ENCODE results near the gene DTD1. TPM values are rescaled to one million over a fixed set of nuclear protein-coding genes. Genes with fewer than 3 reads are reported as not detected.

The DTD1 gene
- total and polyA plus RNA-seq, 9 donors: 11.9 to 22.9 (median 17.6) TPM

DNA sequence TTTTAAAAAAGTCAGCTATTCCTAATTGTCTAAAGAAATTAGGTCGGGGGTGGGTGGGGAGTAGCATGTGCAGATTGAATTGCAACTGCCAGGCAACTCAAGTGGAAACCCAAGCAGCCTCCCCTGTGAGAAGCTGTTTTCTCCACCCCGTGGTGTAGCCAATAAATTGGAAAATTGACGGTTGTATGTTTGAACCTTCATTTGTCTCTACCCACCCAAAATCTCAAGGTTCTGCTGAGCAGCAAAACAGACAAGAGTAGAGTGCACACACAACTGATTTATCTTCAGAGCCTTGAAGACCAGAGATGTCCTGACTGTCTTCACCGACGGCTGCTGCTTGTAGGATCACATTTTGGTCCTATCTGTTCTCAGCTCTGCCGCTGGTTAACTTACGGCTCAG lies 88.5 kb downstream of the DTD1 start:
- Histone ChIP-seq H3K4me3 (ENCODE audit: low read length) (no peak overlapping the region), H3K4me1 (ENCODE audit: control insufficient read depth, insufficient read depth, low read length) (no peaks in the 10 kb centered on the region), H3K36me3 (ENCODE audit: control insufficient read depth, insufficient read depth, low read length) (no peaks in the 10 kb centered on the region), H3K27me3 (ENCODE audit: control insufficient read depth, insufficient read depth, low read length) (no peaks in the 10 kb centered on the region), H3K9me3 (replicated peaks; ENCODE audit: control insufficient read depth, low read depth, low read length) (no peaks in the 10 kb centered on the region), H3K27ac (ENCODE audit: low read length) (no peak overlapping the region)
- no peak for DNase-seq
- 70% methylated on average over 2 of the region's 7 CpGs for WGBS (ENCODE audit: insufficient coverage)

DNA sequence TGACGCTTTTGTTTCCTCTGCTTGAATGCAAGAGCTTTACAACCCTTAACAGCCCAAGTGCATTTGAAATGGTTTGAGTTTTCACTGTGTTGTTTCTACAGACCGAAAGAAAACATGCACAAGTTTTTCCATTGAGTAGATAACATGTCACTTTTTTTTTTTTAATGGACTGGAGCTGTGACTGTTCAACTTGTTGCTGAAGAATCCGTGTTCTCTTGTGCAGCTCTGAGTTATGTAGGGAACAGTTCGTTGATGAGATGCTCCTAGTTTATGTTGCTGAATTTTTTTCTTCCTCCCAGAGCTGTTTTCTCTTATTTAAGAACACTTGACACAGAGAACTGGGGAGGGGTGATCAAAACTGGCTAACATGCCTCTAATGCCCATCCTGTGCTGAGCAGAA lies 89.3 kb downstream of the DTD1 start:
- no CpG with 5 or more reads among the region's 4 CpGs for WGBS (ENCODE audit: insufficient coverage)

DNA sequence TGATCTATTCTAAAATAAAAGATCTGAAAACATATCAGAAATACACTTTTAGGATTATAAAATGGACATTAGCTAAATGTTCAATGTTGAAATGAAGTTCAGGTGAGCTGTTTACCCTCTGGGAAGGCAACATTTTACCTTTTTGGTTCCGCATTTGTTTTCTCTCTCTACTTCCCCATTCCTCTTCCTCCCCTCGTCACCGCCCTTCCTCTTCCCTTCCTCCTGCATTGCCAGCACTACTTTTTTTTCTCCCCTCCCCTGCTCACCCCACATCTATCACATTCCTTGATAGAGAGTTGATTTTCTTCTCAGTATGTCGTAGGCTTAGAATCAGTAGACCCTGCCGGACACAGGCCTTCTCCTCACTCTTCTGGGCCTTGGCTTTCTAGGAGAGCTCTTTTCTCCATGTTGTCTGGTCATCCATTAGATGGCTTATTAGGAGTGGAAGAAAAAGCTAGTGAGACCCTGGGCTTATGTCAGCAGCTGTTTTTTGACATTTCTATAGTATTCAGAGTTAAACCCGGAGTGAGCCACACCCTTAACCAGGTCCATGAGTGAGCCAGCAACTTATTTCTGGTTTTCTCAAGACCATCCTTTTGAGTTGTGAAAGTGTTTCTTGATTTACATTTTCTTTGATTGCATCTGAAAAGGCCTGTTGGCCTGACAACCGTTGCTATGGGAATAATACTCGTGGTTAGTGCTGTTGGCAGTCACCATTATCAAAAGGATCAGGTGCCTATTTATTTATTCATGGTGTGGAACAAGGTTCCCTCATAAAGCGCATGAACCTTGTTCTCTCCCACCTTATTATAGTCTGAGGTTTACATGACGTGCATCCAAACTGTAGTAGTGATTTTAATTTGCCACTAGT lies 90.9 kb downstream of the DTD1 start:
- 70% methylated on average over 3 of the region's 10 CpGs for WGBS (ENCODE audit: insufficient coverage)
- Histone ChIP-seq H3K4me3 (ENCODE audit: low read length) (no peak overlapping the region), H3K9me3 (replicated peaks; ENCODE audit: control insufficient read depth, low read depth, low read length) (no peaks in the 10 kb centered on the region), H3K36me3 (ENCODE audit: control insufficient read depth, insufficient read depth, low read length) (no peaks in the 10 kb centered on the region), H3K4me1 (ENCODE audit: control insufficient read depth, insufficient read depth, low read length) (no peaks in the 10 kb centered on the region), H3K27me3 (ENCODE audit: control insufficient read depth, insufficient read depth, low read length) (no peaks in the 10 kb centered on the region), H3K27ac (ENCODE audit: low read length) (no peak overlapping the region)
- no peak for DNase-seq

More for the DNA sequence above, 89.3 kb downstream of the DTD1 start:
- H3K27ac ChIP-seq (ENCODE audit: low read length): no peak overlapping the region
- no peaks in the 10 kb centered on the region for H3K9me3 ChIP-seq (replicated peaks; ENCODE audit: control insufficient read depth, low read depth, low read length)
- H3K27me3 ChIP-seq (ENCODE audit: control insufficient read depth, insufficient read depth, low read length): no peaks in the 10 kb centered on the region
- no peaks in the 10 kb centered on the region for H3K4me1 ChIP-seq (ENCODE audit: control insufficient read depth, insufficient read depth, low read length)
- DNase-seq: no peak
- H3K36me3 ChIP-seq (ENCODE audit: control insufficient read depth, insufficient read depth, low read length): no peaks in the 10 kb centered on the region
- H3K4me3 ChIP-seq (ENCODE audit: low read length): no peak overlapping the region

DNA sequence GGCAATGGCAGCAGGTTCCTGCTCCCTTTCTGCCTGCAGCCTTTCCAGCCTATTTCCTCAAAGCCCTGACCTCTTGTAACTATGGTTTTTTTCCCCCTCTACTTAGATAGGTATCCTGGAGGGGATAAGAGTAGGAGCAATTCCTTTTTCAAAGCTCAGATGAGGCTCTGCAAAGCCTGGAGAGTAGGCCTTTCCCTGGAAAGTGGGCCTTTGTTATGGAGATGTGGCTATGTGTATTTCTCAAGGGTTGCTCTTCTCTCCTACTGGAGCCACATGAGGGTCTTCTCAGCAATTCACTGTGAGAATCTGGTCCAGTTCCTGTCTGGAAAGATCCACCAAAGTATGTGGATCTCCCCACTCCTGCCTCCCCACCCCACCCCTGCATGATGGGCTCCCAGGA lies 96.0 kb downstream of the DTD1 start:
- Histone ChIP-seq H3K4me3 (ENCODE audit: low read length) (no peak overlapping the region), H3K9me3 (replicated peaks; ENCODE audit: control insufficient read depth, low read depth, low read length) (no peaks in the 10 kb centered on the region), H3K27me3 (ENCODE audit: control insufficient read depth, insufficient read depth, low read length) (no peaks in the 10 kb centered on the region), H3K36me3 (ENCODE audit: control insufficient read depth, insufficient read depth, low read length) (no peaks in the 10 kb centered on the region), H3K27ac (ENCODE audit: low read length) (no peak overlapping the region), H3K4me1 (ENCODE audit: control insufficient read depth, insufficient read depth, low read length) (no peaks in the 10 kb centered on the region)
- no peak for DNase-seq

DNA sequence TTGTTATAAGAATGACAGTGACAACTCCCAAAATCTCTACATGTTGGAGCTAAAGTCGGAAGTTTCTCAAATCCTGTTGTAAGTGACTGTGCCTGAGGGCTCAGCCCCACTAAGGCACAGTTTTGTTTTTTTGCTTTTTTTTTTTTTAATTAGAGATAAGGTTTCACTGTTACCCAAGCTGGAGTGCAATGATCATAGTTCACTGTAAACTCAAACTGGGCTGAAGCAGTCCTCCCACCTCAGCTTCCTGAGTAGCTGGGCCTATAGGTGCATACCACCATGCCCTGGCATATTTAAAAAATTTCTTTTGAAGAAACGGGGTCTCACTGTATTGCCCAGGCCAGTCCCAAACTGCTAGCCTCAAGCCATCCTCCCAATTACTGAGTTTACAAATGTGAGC lies 96.9 kb downstream of the DTD1 start:
- no CpG with 5 or more reads among the region's 2 CpGs for WGBS (ENCODE audit: insufficient coverage)
- Histone ChIP-seq H3K4me1 (ENCODE audit: control insufficient read depth, insufficient read depth, low read length) (no peaks in the 10 kb centered on the region), H3K9me3 (replicated peaks; ENCODE audit: control insufficient read depth, low read depth, low read length) (no peaks in the 10 kb centered on the region), H3K4me3 (ENCODE audit: low read length) (no peak overlapping the region), H3K27me3 (ENCODE audit: control insufficient read depth, insufficient read depth, low read length) (no peaks in the 10 kb centered on the region), H3K36me3 (ENCODE audit: control insufficient read depth, insufficient read depth, low read length) (no peaks in the 10 kb centered on the region), H3K27ac (ENCODE audit: low read length) (no peak overlapping the region)
- DNase-seq: no peak

DNA sequence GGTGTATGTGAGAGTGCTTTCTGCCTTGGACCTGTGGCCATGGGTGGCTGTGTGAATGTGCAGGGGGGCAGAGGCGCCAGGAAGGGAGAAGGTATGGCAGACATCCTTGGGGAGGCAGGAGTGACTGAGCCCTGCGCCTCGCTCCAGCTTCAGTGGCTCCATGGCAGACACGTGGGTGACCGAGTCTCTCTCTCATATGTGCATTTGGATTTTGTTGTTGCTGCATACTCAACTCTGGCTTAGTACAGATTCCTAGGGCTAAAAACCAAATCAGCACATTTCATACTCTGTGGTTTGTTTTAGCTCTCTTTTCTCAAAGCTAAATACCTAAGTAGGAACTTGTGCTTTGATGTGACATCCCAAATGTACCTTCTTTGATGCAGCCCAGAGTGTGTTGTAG lies 97.6 kb downstream of the DTD1 start:
- Histone ChIP-seq H3K4me1 (ENCODE audit: control insufficient read depth, insufficient read depth, low read length) (no peaks in the 10 kb centered on the region), H3K27ac (ENCODE audit: low read length) (no peak overlapping the region), H3K36me3 (ENCODE audit: control insufficient read depth, insufficient read depth, low read length) (no peaks in the 10 kb centered on the region), H3K4me3 (ENCODE audit: low read length) (no peak overlapping the region), H3K27me3 (ENCODE audit: control insufficient read depth, insufficient read depth, low read length) (no peaks in the 10 kb centered on the region), H3K9me3 (replicated peaks; ENCODE audit: control insufficient read depth, low read depth, low read length) (no peaks in the 10 kb centered on the region)
- DNase-seq: no peak
- 93% methylated on average over 5 of the region's 5 CpGs for WGBS (ENCODE audit: insufficient coverage)

DNA sequence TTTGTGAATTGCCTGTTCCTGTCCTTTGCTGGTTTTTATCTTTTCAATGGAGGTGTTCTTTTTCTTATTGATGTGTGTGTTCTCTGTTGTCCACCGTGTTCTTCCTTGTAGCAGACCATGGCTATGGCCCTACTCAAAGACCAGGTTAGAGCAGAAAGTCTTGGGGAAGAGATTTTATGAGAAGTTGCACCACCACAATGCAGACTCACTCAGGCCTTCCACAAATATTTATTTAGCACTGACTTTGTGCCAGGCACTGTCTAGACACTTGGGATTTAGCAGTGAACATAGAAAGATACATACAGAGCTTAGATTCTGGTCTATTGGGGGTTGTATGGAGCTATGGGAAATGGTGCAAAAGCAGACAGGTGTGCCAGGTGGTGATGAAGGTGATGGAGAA lies 98.8 kb downstream of the DTD1 start:
- no peak overlapping the region for H3K4me3 ChIP-seq (ENCODE audit: low read length)
- WGBS (ENCODE audit: insufficient coverage): no CpG with 5 or more reads among the region's 1 CpG

DNA sequence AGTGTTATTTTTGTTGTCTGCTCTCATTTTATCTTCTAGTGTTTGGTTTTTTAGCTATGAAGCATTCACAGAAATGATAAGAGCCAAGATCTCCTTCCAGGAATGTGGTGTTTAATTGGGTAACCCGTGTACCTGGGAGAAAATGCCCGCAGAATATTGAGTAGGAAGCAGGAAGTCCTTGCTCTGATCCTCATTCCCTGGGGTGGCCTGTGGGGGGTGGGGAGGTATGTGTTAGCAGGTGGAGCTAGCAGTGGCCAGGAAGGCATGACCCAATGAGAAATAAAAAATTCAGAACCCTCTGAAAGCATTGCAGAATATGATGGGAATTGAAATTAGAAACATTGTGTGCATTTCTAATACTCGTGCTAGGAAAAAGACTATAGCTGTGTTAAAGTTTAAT lies 100.8 kb downstream of the DTD1 start:
- H3K27ac ChIP-seq (ENCODE audit: low read length): no peak overlapping the region
- no peaks in the 10 kb centered on the region for H3K4me1 ChIP-seq (ENCODE audit: control insufficient read depth, insufficient read depth, low read length)
- no peak overlapping the region for H3K4me3 ChIP-seq (ENCODE audit: low read length)
- no peaks in the 10 kb centered on the region for H3K27me3 ChIP-seq (ENCODE audit: control insufficient read depth, insufficient read depth, low read length)
- DNase-seq: no peak
- H3K9me3 ChIP-seq (replicated peaks; ENCODE audit: control insufficient read depth, low read depth, low read length): no peaks in the 10 kb centered on the region
- WGBS (ENCODE audit: insufficient coverage): 62% methylated on average over 3 of the region's 3 CpGs
- H3K36me3 ChIP-seq (ENCODE audit: control insufficient read depth, insufficient read depth, low read length): no peaks in the 10 kb centered on the region

More for the DNA sequence above, 98.8 kb downstream of the DTD1 start:
- Histone ChIP-seq H3K27me3 (ENCODE audit: control insufficient read depth, insufficient read depth, low read length) (no peaks in the 10 kb centered on the region), H3K36me3 (ENCODE audit: control insufficient read depth, insufficient read depth, low read length) (no peaks in the 10 kb centered on the region), H3K4me1 (ENCODE audit: control insufficient read depth, insufficient read depth, low read length) (no peaks in the 10 kb centered on the region), H3K9me3 (replicated peaks; ENCODE audit: control insufficient read depth, low read depth, low read length) (no peaks in the 10 kb centered on the region), H3K27ac (ENCODE audit: low read length) (no peak overlapping the region)
- no peak for DNase-seq

DNA sequence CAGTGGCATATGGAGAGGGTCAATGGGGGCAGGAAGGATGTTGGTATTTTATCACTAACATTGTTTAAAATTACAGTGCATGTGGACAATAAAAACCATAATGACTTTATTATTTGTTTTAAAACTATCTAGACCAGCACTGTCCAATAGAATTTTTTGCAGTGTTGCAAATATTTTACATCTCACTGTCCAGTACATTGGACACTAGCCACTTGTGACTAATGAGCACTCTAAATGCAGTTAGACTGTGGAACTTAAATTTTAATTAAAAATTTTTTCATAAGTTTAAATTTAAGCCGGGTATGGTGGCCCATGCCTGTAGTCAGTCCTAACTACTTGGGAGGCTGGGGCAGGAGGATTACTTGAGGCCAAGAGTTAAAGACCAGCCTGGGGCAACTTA lies 101.7 kb downstream of the DTD1 start:
- WGBS (ENCODE audit: insufficient coverage): no CpG with 5 or more reads among the region's 1 CpG

DNA sequence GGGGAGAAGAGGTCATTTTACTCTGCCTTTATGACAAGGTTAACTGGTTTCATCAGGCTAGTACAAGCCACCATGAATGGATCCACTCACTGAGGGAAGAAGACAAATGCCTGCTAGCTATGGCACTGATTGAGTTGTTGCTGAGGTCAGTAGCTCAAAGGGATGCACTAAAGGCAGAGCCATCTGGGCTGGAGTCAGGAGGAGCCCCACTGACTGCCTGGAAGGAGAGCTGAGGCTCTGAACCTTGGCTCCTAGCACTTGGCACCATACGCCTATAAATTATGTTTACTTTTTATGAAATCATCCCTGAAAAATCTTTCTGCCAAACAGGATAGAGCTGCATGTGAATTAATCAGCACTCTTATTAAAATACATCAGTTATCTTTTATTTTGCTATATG lies 104.6 kb downstream of the DTD1 start:
- no peak overlapping the region for H3K27ac ChIP-seq (ENCODE audit: low read length)
- DNase-seq: peak; percentile 10
- no peaks in the 10 kb centered on the region for H3K27me3 ChIP-seq (ENCODE audit: control insufficient read depth, insufficient read depth, low read length)
- H3K9me3 ChIP-seq (replicated peaks; ENCODE audit: control insufficient read depth, low read depth, low read length): no peaks in the 10 kb centered on the region
- H3K36me3 ChIP-seq (ENCODE audit: control insufficient read depth, insufficient read depth, low read length): no peaks in the 10 kb centered on the region
- H3K4me1 ChIP-seq (ENCODE audit: control insufficient read depth, insufficient read depth, low read length): no peaks in the 10 kb centered on the region
- H3K4me3 ChIP-seq (ENCODE audit: low read length): no peak overlapping the region
- no CpG with 5 or more reads among the region's 1 CpG for WGBS (ENCODE audit: insufficient coverage)

More for the DNA sequence above, 101.7 kb downstream of the DTD1 start:
- Histone ChIP-seq H3K4me1 (ENCODE audit: control insufficient read depth, insufficient read depth, low read length) (no peaks in the 10 kb centered on the region), H3K27ac (ENCODE audit: low read length) (no peak overlapping the region), H3K9me3 (replicated peaks; ENCODE audit: control insufficient read depth, low read depth, low read length) (no peaks in the 10 kb centered on the region), H3K36me3 (ENCODE audit: control insufficient read depth, insufficient read depth, low read length) (no peaks in the 10 kb centered on the region), H3K4me3 (ENCODE audit: low read length) (no peak overlapping the region), H3K27me3 (ENCODE audit: control insufficient read depth, insufficient read depth, low read length) (no peaks in the 10 kb centered on the region)
- DNase-seq: no peak

DNA sequence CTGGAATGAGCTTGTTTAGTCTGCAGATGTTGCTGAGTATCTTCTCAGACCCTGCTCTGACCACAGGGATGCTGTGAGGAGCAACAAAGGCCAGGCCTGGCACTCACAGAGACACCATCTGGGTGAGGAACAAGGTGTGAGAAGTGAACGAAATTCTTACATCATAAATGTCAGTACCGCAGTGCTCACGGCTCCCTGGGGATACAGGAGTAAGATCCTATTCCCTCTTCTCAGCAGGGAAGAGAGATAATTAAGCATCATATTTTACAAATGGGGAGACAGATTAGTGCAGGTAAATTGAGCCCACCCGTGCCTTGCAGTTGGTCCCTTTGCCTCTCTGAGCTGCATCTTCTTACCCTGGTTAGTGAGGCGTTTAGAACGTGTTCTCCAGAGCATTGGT lies 106.2 kb downstream of the DTD1 start:
- no peaks in the 10 kb centered on the region for H3K27me3 ChIP-seq (ENCODE audit: control insufficient read depth, insufficient read depth, low read length)
- H3K36me3 ChIP-seq (ENCODE audit: control insufficient read depth, insufficient read depth, low read length): no peaks in the 10 kb centered on the region
- H3K27ac ChIP-seq (ENCODE audit: low read length): no peak overlapping the region
- DNase-seq: no peak
- no peaks in the 10 kb centered on the region for H3K4me1 ChIP-seq (ENCODE audit: control insufficient read depth, insufficient read depth, low read length)
- H3K9me3 ChIP-seq (replicated peaks; ENCODE audit: control insufficient read depth, low read depth, low read length): no peaks in the 10 kb centered on the region
- 60% methylated on average over 2 of the region's 6 CpGs for WGBS (ENCODE audit: insufficient coverage)
- H3K4me3 ChIP-seq (ENCODE audit: low read length): no peak overlapping the region

Data from muscle of leg (tissue), 11 donors.